DOHH2 (cell line): ENCODE measurements around the gene IQCC.

Source experiments
- CTCF ChIP-seq: fragments of 200-600 bp; sonication (generic); IDR thresholded peaks from one replicate; pipeline ENCODE4 v1.5.1; 2014; ENCODE audit warnings: antibody characterized with exemption, mild to moderate bottlenecking, low read depth, low read length; ENCODE audit not compliant: poor library complexity, severe bottlenecking
- EZH2phosphoT487 ChIP-seq: fragments of 200-600 bp; sonication (generic); IDR thresholded peaks from 2 replicates; pipeline ENCODE4 v1.6.1; 2017; ENCODE audit warnings: borderline replicate concordance, mild to moderate bottlenecking, antibody characterized with exemption, low read length, moderate library complexity, mixed read lengths

GRCh38 chr1:32224285-32224684 is 18.8 kb downstream of the IQCC start:
- no peak for TF ChIP-seq CTCF
- no peak for TF ChIP-seq EZH2phosphoT487
